HS-27A (cell line): ENCODE results near the gene LRBA.
"Not testable (repeated sequence)": the region's sequence is repeated elsewhere in the genome, so short reads cannot be mapped to it uniquely, and the experiment has no call there.

ENCODE experiments used
- DNase-seq: peaks from one replicate; pipeline ENCODE4 v3.0.0-alpha.2; 2012; ENCODE audit warnings: low read depth, missing footprints

The LRBA gene

DNA sequence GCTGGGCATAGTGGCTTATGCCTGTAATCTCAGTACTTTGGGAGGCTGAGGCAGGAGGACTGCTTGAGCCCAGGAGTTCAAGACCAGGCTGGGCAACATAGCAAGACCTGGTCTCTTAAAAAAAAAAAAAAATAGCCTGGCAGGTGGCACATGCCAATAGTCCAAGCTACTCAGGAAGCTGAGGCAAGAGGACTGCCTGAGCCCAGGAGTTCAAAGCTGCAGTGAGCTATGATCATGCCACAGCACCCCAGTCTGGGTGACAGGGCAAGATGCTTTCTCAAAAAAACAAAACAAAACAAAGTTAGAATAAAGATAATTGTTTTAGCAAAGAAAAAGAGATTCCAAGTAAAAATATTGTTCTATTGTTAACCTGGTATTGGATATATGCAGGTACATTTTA lies 75.0 kb downstream of the LRBA start:
- DNase-seq = no peak

DNA sequence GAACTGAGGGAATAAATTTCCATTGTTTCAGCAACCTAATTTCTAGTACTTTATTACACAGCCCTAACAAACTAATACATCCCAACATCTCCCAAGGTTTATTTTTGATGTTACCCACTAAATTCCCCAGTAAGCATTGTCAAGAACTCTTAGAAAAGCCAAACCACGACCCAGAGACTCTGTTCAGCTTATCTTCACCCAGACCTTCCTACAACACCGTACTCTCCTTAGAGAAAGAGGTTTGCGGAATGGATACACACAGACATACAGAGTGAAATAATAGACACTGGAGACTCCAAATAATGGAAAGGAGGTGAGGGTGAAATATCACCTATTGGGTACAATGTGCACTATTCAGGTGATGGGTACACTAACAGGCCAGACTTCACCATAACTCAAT lies 75.6 kb downstream of the LRBA start:
- DNase-seq = no peak

DNA sequence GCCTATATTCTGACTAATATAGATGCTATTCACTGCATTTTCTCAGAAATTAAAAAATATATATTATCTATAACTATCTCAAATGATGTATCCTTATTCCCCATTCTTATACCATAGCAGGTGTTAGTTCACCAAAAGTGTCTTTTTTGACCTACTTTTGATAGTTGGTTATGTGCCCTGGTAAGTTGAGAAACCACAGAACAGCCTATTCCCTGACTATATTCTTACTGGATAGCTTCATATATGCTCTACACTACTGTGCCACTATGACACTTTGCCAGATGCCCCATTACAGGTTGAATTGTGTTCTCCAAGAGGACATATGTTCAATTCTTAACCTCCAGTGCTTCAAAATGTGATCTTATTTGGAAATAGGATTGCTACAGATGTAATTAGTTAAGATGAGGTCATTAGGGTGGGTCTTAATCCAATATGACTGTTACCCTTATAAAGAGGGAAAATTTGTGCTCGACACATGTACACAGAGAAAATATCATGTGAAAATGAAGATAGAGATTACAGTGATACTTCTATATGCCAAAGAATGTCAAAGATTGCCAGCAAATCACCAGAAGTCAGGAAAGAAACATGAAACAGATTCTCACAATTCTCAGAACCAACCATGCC lies 76.1 kb downstream of the LRBA start:
- DNase-seq = no peak

DNA sequence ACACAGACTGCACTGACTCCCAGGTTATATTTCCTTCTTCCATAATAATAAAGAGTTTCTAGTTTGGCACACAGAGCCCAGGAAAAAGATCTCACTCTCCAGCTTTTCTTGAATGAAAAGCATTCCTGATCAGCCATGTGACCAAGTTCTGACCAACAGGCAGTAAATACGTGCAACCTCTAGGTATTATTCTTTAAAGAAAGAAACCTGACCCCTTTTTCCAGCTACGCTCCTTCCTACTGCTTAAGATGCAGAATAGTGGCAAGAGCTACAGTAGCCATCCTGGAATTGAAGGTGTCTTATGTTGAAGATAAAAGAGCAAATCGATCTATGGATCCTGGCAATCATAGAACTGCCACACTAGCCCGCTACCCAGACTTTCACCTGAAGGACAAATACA lies 76.7 kb downstream of the LRBA start:
- no peak for DNase-seq

DNA sequence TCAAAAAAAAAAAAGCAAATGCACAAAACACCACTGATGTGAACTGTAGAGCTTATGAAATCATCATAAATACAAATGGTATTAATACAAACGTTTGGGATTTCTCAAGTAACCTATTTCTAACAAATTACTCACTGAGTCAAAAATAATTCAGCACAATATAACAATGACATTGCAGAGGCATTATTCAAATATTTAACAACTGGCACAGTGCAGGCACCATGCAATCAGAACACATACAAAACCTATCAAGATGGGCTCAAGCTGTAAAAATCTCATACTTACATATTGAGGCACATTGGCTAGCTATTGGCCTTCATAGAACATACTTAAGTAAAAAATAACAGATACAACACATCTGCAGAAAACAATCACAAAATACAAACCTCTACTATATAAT lies 81.1 kb downstream of the LRBA start:
- DNase-seq = no peak

DNA sequence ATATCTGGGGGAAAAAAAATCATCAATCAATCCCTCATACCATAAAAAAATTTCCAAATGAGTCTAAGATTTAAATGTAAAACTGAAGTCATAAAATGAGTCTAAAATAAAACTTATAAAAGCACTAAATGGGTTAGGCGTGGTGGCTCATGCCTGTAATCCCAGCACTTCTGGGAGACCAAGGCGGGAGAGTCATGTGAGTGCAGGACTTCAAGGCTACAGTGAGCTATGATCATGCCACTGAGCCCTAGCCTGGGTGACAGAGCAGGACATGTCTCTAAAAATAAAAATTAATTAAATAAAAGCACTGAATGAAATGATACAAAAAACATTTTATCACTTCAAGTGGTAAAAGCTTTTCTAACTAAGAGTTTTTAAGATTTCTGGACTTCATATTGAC lies 83.3 kb downstream of the LRBA start:
- DNase-seq = no peak

DNA sequence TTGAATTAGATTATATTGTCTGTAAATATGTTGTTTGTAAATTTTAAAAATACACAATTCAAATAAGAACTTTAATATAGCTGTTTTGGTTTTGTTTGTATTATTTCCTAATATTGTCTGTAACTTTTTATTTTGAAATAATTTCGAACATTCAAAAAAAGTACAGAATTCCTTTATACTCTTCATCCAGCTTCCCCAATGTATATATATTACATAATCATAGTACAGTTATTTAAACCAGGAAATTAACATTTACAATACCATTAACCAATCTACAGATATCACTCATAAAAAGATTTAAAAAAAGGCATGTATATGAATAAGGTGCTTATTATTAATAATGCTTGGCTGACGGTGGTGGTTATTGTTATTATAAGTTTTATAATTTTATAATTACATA lies 84.1 kb downstream of the LRBA start:
- DNase-seq = no peak

DNA sequence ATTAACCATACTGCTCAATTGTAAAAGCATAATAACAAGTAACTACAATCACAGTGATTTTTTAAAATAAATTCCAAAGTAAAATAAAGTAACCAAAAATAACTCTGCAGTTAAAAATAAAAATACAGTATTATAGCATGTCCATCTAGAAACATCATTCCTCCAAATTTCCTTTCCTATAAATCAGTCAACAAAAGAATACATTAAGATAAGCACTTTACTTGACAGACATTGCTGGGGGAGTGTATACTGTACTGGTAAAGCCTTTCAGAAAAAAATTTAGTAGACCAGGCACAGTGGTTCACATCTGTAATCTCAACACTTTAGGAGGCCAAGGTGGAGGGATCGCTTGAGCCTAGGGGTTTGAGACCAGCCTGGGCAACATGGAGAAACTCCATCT lies 91.1 kb downstream of the LRBA start:
- no peak for DNase-seq

DNA sequence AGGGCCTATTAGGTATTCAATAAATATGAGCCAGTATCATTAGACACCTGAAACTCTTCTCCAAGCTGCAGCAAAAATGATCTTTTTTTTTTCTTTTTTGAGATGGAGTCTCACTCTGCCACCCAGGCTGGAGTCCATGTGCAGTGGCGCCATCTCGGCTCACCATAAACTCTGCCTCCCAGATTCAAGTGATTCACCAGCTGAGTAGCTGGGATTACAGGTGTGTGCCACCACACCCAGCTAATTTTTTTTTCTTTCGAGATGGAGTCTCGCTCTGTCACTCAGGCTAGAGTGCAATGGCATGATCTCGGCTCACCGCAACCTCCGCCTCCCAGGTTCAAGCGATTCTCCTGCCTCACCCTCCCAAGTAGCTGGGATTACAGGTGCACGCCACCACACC lies 93.6 kb downstream of the LRBA start:
- not testable (repeated sequence) for DNase-seq

DNA sequence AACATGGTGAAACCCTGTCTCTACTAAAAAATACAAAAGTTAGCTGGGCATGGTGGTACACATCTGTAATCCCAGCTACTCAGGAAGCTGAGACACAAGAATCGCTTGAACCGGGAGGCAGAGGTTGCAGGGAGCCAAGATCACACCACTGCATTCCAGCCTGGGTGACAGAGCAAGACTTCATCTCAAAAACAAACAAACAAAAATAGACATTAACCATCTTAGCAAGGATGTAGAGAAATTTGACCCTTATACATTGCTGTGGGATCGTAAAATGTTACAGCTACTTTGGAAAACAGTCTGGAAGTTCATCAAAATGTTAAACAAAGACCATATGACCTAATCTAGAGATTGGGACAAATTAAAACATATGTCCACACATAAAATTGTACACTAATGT lies 96.5 kb downstream of the LRBA start:
- not testable (repeated sequence) for DNase-seq

DNA sequence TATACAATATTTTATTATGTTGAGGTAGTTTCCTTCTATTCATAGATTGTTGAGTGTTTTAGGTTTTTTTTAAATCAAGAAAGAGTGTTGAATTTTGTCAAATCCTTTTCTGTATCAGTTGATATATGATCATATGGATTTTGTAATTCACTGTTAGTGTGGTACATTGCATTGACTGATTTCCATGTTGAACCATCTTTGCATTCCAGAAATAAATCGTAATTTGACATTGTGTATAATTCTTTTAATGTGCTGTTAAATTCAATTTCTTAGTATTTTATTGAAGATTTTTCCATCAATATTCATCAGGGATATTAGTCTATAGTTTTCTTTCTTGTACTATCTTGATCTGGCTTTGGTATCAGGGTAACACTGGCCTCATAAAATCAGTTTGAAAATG lies 103.8 kb downstream of the LRBA start:
- DNase-seq = no peak

DNA sequence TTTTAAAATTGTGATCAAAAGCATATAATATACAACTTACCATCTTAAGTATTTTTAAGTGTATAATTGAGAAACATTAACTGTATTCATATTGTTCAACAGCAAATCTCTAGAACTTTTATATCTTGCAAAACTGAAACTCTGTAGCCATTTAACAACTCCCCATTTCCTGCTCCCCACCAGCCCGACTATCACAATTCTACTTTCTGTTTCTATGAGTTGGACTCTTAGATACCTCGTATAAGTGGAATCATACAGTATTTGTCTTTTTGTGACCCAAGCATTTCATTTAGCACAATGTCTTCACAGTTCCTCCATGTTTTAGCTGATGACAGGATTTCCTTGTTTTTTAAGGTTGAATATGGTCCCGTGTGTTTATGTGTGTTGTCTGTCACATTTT lies 106.0 kb downstream of the LRBA start:
- no peak for DNase-seq

DNA sequence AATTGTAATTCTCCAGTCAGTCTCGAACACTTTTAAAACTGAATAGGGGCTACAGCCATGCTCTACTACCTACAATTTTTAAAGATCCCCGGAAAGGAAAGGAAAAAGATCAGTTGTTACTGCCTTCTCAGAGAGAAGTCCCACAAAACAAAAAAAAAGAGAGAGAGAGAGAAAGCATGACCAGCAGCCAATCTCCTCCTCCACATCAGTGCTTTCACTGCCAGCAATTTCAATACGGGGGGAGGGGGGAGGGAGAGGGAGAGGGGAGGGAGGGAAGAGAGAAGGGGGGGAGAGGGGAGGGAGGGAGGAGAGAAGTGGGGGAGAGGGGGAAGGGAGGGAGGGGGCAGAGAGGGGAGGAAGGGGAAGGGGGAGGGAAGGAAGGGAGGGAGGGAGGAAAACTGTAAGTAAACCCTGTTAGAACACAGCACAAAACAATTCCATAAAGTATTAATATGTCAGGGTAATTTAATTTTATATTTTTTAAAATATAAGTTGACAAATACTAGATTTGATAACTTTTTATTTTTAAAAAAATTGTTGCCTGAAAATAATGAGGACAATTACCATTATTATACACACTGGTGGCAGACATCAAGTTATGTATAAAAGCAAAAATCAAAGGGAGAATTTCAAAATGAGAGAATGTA lies 108.0 kb downstream of the LRBA start:
- DNase-seq = no peak

DNA sequence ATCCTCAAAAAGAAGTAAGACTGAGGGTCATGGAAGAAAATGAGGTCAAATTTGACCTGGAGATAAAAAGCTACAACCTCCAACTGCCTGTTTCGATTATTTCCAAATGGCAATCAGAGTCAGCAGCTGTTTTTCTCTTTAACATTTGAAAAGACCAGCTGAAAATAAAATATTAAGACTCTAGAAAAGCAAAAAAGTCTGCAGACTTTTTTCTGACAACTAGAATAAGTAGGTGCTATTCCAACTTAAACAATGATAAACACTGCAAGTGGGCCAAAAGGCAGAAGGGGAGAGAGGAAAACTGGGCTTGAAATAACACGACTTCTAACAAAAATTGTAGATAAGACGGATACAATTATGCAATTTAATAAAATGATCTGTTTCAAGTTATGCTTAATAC lies 110.4 kb downstream of the LRBA start:
- no peak for DNase-seq

DNA sequence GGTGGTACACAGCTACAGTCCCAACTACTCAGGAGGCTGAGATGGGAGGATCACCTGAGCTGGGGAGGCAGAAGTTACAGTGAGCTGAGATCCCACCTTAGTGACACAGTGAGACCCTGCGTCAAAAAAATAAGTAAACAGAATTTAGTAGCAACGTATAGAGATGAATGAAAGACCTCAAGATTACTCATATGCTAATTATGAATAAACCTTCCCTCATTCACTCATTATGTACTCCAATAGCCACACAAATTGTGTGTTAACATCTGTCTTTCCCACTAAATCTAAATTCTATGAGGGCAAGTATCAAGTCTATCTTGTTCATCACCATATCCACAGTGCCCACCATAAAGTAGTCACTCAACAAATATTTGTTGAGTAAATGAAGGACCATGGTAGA lies 111.5 kb downstream of the LRBA start:
- DNase-seq = no peak

DNA sequence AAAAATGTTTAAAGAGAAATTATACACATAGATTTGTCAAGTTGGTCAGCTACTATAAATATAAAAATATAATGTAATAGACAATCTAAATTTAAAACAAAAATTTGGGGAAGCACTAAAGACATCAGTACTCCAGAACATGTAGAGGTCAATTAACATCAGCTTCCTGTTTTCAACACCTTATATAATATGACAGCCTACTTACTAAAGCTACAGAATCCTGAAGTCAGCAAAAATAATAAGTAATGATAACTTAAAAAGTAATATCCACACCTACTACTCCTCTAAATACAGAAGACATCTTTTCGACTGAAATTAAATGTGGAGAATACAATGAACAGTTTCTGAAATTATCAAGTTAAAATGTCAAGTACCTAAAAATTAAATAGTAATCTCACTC lies 118.6 kb downstream of the LRBA start:
- no peak for DNase-seq

DNA sequence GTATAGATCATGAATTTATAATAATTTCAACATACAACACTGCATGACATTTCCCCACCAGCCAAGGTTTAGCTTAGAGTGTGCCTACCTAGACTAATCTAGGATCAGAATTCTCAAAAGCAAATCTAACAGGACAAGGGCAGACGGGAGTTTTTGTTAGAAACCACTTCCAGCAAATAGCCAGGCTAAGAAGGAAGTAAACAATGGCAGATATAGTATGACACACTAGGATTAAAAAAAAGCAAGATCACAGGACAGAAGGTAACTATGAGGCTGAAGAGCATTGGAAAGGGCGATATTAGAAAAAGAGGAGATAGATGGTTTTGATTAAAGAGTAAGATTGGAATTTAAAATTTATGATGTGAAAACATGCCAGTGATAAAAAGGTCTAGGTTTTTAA lies 124.8 kb downstream of the LRBA start:
- DNase-seq = no peak

DNA sequence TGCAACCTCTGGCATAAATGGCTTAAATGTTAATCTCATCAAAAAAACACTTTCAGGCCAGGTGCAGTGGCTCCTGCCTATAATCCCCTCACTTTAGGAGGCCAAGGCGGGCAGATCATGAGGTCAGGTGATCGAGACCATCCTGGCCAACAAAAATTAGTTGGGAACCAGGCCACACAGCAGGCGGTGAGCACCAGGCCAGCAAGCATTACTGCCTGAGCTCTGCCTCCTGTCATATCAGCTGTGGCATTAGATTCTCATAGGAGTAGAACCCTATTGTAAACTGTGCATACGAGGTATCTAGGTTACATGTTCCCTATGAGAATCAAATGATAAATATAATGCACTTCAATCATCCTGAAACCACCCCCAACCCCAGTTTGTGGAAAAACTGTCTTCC lies 125.8 kb downstream of the LRBA start:
- no peak for DNase-seq

DNA sequence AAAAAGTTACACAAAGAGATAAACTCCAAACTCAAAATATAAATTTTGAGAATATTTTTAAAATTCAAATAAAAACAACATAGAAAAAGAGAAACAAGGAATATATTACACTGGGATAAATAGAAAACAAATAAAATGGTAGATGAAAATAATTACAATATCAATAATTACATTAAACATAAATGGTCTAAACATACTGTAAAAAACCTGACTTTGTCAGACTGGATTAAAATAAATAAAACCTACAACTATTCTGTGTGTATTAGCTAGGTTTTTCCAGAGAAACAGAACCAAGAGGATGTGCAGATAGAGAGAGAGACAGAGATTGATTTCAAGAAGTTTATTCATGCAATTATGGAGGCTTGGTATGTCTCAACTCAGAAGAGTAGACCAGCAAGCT lies 126.5 kb downstream of the LRBA start:
- no peak for DNase-seq

DNA sequence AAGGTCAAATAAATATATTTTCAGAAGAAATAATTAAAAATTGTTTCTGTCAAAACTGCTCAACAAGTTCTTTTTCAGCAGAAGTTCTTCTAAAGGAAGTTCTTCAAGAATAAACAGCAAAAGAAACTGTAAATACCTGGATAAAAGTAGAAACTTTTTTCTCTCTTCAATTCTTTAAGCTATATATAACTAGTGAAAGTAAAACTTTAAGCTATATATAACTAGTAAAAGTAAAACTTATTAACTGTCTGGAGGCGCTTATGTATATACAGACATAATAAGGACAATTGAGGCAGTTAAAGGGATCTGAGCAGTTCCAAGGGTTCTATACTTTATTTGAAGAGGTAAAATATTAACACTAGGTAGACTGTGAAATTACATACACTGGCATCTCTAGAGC lies 126.9 kb downstream of the LRBA start:
- DNase-seq = no peak

DNA sequence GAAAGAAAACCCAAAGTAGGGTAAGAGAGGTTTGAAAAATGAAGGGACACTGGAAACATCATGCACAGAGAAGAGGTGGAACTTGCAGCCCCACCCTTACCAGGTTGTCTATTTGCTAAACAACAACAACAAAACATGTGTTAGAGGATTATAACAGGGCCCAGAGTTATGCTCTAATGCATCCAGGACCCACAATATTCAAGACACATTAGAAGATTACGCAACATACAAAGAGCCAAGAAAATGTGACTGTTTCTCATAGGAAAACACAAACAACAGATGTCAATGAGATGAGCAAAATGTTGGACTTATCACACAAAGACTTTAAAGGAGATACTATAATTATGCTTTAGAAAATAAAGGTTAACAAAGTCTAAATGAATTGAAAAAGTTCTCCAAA lies 128.5 kb downstream of the LRBA start:
- DNase-seq = no peak

DNA sequence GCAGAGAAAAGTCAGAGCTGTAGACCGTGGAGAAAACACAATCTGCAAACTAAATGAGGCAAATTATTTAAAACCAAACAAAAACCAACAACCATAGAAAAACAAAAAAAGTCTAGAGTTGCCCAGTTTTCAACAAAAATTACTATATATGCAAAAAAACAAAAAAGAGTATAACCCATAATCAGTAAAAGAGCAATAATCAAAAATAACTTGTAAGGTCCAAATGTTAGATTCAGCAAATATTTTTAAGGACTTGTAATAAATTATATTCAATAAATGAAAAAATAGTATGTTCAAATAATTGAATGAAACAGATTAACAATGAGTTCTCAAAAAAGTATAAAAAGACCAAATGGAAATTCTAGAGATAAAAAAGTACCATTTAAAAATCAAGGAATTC lies 130.5 kb downstream of the LRBA start:
- no peak for DNase-seq

DNA sequence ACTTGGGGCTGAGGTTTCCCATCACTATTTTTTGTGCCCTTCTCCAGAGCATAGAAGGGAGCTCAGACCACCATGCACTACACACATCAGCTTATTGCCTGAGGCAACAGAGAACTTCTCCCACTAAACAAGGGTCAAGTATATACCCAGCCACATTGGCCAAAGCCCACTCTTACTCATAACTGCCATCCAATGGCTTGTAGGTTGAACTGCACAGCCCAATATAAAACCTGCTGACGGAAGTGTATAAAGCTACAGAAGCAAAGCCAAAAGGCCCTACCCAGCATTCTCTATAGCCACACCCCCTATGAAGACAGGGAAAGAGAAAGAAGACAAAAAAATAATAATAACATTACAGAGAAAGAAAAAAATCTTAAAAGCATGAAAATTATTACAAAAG lies 139.7 kb downstream of the LRBA start:
- DNase-seq = no peak
